GM18499 (cell line): Measurements from ENCODE around the gene CSTPP1.
"Not testable (repeated sequence)": the region's sequence is repeated elsewhere in the genome, so short reads cannot be mapped to it uniquely, and the experiment has no call there.

Source experiments
- ATAC-seq: cut with Tn5 transposase; IDR thresholded peaks from one replicate; pipeline ENCODE4 v1.9.1; 2021; ENCODE audit warnings: moderate number of reproducible peaks; ENCODE audit not compliant: insufficient read depth, unreplicated experiment

Gene CSTPP1

GRCh38 chr11:47118958-47119688, 182.6 kb downstream of the CSTPP1 start:
- not testable (repeated sequence) for ATAC-seq

- no peak for ATAC-seq
Observed at GRCh38 chr11:47121056-47121455, 184.5 kb downstream of the CSTPP1 start.

DNA sequence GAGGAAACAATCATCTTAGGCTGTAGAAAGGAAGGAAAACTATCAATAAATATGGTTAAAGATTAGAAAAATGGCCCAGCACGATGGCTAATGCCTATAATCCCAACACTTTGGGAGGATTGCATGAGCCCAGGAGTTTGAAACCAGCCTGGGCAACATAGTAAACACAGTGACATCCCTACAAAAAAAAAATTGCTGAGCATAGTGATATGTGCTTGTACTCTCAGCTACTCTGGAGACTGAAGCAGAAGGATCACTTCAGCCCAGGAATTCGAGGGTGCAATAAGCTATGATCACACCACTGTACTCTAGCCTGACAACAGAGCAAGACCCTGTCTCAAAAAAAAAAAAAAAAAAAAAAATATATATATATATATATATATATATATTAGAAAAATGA, 185.2 kb downstream of the CSTPP1 start:
- no peak for ATAC-seq

- no peak for ATAC-seq
Observed at GRCh38 chr11:47123094-47123493, 186.5 kb downstream of the CSTPP1 start.

- no peak for ATAC-seq
Observed at GRCh38 chr11:47124675-47125074, 188.1 kb downstream of the CSTPP1 start.

DNA sequence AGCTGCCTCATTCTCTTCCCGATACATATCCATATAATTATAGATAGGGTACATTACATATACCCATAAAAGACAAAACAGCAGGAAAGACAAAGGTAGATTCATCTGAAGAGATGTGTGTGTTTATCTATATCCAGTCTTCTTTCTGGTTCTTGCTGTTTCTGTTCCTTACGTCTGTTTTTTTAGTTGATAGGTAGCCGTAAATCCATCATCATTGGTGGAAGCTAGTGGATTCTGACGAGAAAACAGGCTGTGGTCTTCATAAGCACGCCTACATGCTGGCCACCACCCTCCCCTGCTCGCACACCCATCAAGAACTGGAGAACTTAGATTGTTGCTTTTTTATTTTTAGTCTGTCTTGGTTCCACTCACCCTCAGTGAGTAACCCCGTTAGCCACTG, 188.5 kb downstream of the CSTPP1 start:
- no peak for ATAC-seq

- ATAC-seq = no peak
Observed at GRCh38 chr11:47127213-47127612, 190.7 kb downstream of the CSTPP1 start.

DNA sequence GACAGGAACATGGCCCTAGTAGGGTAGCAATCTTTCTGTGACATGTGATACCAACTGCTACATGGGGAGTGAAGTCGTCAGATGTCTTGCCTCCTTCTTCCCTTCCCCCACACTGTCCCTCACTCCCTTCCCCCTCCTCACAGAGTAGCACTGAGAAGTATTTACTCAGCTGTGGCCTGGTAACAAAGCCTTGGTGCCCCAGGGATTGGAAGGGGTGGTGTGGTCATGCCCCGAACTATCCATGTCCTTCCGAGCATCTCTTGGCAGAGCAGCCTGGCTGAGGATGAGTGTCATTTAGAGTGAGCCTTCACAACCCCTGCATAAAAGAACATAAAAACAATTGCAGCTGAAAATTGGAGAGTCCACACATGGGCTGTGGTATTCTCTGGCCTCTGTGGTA, 194.0 kb downstream of the CSTPP1 start:
- no peak for ATAC-seq

DNA sequence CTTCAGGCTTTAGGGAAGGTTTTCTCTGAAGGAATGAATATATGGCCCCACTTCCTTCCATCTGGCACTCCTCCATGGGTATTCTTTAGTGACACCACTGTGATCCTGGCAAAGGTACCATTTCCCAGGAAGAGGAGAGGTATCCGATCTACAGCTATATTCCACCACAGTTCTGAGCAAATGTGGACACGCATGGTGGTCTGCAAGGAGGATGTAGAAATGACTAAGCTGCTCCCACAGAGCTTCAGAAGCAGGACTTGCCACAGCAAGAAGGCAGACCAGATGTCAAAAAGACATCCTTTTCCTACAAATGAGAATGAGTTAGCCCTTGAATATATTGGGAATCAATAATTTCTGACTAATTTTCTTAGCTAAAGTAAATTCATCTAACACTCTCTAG, 194.6 kb downstream of the CSTPP1 start:
- no peak for ATAC-seq

DNA sequence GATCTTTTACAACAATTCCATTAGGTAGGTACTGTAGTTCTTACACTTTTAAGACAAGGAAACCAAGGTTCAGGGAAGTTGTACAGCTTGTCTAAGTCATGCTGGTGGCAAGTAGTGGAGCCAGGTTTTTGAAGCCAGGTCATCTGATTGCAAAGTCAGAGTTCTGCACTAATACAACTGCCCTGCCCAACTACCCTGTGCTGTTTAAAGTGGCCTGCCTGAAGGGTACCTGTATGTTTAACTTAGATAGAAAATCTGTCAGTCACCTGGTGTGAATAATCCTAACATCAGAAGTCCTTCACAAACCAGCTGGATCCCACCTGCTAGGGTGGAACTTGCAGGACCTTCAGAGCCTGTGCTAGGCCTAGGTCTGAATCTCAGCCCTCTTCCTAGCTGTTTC, 195.9 kb downstream of the CSTPP1 start:
- ATAC-seq = no peak

GRCh38 chr11:47132981-47133380, 196.4 kb downstream of the CSTPP1 start:
- ATAC-seq = no peak

DNA sequence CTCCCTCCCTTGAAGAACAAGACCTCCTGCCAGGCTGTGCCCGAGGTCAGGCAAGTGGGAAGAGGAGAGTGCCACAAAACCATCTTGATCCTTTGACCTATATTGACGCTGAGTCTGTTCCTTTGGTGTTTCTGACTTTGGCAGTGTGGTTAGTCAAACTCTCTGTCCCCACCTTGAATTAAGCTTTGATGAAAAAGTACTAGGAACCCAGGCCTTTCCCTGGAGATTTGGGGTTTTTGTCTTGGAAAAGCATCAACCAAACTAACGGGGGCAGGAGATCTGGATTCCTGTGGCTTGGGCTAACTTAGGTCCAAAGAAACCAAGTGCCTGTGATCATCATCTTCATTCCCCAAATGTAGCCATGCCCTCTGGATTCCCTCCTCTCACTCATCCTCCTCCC, 199.8 kb downstream of the CSTPP1 start:
- no peak for ATAC-seq

DNA sequence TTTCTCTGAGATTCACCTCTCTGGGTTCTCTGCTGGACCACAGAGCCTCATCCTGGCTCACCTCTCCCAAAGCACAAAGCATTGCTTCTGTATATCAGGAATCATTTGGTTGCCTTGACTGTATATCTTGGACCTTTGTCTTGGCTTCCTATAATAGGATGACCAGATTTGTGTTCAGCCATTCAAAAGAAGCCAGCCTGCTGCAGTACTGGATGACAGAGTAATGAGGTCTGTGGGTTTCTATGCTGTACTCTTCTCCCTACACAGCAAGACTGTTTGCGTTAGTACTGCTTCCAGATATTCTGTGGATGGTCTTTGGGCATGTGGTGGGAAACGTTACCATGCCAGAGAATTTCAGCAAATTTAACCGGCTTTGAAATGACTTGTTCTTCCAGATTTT, 200.4 kb downstream of the CSTPP1 start:
- ATAC-seq = no peak

- ATAC-seq = no peak
Observed at GRCh38 chr11:47137476-47137875, 200.9 kb downstream of the CSTPP1 start.

GRCh38 chr11:47139878-47140277, 203.3 kb downstream of the CSTPP1 start:
- ATAC-seq = no peak

- no peak for ATAC-seq
Observed at GRCh38 chr11:47143322-47143721, 206.8 kb downstream of the CSTPP1 start.

GRCh38 chr11:47144541-47144940, 208.0 kb downstream of the CSTPP1 start:
- no peak for ATAC-seq

GRCh38 chr11:47147250-47147649, 210.7 kb downstream of the CSTPP1 start:
- no peak for ATAC-seq

DNA sequence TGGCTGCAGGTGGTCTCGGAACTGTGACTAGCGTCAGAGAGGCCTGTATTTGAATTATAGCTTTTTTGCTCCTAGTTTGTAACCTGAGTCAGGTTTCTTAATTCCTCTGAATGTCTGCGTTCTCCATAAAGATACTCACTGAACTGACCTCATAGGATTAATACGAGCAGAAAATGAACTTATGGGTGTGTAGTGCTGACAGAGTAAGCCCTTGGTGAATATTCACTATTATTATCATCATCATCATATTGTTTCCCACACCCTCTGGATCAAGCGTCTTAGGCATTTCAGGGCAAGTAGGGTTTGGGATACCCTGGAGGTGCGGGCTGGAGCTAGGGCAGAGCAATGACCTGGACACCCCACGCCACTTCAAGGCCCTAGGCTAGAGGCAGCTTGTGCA, 211.1 kb downstream of the CSTPP1 start:
- no peak for ATAC-seq

DNA sequence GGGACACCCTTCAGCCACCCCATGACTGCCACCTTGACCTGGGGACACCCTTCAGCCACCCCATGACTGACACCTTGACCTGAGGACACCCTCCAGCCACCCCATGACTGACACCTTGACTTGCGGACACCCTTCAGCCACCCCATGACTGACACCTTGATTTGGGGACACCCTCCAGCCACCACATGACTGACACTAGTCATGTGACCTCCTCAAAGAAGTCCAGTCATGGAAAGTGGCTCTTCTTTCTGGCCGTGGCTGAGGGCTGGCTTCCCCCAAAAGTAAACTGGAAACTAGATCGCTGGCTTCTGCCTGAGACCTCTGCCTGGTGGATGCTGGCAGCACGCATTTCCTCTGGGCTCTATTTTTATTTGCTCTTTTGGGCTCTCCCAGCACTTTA, 211.7 kb downstream of the CSTPP1 start:
- no peak for ATAC-seq

- ATAC-seq = no peak
Observed at GRCh38 chr11:47148903-47149531, 212.5 kb downstream of the CSTPP1 start.

GRCh38 chr11:47149782-47150181, 213.2 kb downstream of the CSTPP1 start:
- no peak for ATAC-seq
